HL-60 (cell line): Measurements from ENCODE around the gene NEAT1.

Source experiments
- CTCF ChIP-seq: IDR thresholded peaks from one replicate; pipeline ENCODE4 v1.5.1; 2011; ENCODE audit warnings: low read length, control low read depth, inconsistent platforms; ENCODE audit not compliant: insufficient read depth
- GABPA ChIP-seq: IDR thresholded peaks from 2 replicates; pipeline ENCODE4 v1.6.1; 2012; ENCODE audit warnings: low read depth
- POLR2AphosphoS5 ChIP-seq: IDR thresholded peaks from 2 replicates; pipeline ENCODE4 v1.6.1; 2012; ENCODE audit warnings: low read depth
- REST ChIP-seq: IDR thresholded peaks from 2 replicates; pipeline ENCODE4 v1.6.1; 2012; ENCODE audit warnings: low read depth; ENCODE audit not compliant: insufficient replicate concordance

GRCh38 chr11:65402790-65403189 is 19.8 kb upstream of the NEAT1 start:
- no peak for TF ChIP-seq CTCF
- TF ChIP-seq REST = no peak
- TF ChIP-seq POLR2AphosphoS5 = no peak
- no peak for TF ChIP-seq GABPA
